Activated effector memory CD4-positive, alpha-beta T cell treated with Interleukin-2 at 50 U/mL for 16 hours (primary cell): ENCODE results near the gene B4GALT5.

Experiments used
- DNase-seq: peaks from one replicate; pipeline ENCODE4 v3.0.0-alpha.2; 2020

Gene B4GALT5

DNA sequence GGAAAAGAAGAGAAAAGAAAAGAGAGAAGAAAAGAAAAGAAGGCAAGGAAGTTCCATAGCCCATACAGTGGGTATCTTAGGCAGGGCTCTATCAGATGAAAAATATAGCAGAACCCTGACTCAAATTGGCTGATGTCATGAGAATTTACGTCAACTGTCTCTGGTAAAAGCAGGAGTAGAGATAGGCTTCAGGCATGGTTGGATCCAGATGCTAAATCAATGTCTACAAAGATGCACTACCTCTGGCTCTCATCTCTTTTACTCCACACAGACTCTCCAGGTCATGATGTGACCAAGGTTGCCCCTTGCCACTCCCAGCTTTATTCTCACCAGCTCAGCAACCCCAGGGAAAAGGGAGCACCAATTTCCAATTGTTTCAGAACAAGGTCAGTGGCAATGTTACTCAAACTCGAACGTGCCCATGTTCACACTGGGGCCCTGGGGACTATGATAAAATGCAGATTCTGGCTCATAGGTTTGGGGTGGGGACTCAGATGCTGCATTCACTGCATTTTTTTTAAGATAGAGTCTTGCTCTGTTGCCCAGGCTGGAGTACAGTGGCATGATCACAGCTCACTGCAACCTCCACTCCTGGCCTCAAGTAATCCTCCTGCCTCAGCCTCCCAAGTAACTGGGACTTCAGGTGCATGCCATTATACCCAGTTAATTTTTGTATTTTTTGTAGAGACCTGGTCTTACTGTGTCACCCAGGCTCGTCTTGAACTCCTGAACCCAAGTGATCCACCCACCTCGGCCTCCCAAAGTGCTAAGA is 112.3 kb downstream of the B4GALT5 start:
- no peak for DNase-seq

DNA sequence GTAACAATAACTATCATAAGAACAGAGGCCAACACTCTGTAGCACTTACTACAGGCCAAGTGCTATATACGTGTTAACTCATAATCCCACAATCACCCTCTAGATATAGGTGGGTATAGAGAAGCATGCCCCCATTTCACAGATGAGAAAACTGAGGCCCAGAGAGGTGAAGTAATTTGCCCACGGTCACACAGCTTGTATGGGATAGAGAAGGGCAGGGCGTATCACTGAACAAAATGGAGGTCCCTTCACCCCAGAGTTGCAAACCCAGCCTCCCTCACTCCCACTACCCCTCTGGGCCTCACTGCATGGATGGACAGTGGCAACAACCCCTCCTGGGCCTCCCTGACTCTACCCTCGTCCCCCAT is 113.9 kb downstream of the B4GALT5 start:
- no peak for DNase-seq

DNA sequence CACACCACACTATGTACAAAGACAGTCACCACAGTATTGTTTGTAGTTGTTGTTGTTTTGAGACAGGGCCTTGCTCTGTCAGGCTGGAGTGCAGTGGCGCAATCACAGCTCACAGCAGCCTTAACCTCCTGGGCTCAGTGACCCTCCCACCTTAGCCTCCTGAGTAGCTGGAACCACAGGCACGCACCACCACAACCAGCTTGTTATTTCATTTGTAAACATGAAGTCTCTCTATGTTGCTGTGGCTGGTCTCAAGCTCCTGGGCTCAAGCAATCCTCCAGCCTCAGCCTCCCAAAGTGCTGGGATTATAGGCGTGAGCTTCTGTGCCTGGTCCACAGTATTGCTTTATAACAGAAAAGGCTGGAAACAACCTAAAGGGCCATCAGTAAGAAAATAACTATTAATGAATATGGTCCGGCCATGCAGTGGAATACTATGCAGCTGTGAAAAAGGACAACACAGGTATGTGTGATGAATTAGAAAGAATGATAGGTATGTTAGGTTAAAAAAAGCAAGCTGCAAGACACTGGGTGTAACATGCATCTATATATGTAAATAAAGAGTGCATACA is 115.8 kb downstream of the B4GALT5 start:
- no peak for DNase-seq

DNA sequence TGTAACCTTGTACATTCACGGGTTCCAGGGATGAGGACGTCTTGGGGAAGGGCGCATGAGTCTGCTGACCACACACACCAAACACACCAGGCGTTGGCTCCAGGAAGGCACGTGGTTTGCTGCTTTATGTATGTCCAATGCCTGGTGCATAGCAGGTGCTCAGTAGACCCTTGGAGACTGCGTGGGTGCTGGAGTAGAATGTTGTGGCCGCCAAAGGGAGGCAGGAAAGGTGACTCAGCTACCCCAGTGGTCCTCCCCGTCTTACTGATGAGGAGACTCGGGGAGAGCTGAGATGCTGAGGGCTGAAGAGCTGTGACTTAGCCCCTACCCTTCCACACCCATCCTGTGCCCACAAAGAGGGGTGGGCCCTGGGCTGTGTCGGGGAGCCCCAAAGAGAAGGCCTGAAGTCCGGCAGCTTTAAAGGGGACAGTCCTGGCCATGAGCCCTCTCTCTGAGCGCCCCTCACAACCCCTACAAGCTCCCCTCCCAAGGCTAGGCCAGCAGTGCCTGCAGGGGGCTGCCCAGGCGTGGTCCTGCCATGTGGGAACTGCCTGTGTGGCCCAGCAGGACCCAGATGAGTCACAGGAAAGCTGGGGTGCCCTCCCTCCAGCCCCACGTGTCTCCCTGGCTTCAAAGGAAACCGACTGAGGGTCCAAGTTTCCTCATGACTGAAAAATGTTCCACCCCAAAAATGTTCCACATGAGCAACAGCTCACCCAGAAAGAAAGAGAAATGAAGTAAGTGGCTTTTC is 117.7 kb downstream of the B4GALT5 start:
- peak; percentile 35 for DNase-seq

DNA sequence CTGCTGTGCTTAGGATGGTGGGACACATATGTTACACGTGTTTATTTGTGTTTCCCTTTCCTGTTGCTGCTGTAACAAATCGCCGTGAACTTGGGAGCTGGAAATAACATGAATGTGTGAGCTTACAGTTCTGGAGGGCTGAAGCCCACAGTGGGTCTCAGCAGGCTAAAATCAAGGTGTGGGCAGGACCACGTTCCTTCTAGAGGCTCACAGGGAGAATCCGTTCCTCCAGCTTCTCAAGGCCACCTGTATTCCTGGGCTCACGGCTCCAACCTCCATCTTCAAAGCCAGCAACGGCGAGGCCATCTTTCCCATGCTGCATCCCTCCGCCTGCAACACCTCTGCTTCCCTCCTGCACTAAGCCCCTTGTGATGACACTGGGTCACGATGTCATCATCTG is 118.3 kb downstream of the B4GALT5 start:
- no peak for DNase-seq

DNA sequence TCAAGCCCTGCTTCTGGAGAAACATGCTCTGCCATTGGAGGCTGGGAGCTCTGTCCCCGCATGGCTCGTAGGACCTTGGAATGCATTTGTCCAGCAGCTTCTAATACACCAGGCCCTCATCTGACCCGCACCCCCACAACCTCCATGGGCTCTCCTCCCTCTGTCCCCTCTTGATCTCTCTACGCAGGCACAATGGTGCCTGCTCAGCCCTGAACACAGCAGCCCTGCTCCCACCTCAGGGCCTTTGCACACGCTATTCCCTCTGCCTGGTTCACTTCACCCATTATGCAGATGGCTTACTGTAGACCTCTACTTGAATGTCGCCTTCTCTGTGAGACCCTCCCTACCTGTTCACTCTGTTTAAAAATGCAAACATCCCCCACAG is 118.8 kb downstream of the B4GALT5 start:
- no peak for DNase-seq

DNA sequence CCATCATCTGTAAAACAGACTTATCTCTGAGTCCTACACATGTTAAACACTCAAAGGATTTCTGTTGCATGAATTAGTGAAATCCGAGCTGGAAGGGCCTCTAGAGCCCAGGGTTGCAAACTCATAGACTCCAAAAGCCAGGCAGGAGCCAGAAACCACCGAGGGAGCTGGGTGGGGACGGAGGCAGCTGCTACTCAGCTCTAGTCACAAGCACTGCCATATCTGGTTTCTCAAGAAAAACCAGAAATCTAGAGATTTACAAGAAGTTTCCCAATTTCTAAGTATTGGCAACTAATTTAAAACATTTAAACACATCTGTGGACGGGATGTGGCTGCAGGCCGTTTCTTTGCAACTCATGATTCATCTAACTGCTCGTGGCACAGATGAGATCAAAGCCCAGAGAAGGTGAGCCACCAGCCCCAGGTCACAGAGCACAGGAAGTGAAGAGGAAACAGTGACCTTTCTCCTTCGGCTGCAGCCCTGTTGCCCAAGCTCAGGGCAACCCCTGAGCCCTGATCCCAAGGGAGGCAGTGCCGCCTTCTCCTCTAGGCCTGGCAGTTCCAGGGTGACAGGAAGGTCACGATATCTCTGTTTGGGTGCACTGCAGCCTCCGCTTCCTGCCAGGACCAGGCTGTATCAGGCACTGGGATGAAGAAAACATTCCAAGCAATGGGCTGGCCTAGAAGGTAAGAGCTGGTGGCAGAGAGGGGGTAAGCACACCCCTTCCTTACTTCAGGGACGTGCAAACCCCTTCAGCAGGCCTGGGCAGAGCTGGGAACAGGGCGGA is 119.3 kb downstream of the B4GALT5 start:
- peak; percentile 52 for DNase-seq

DNA sequence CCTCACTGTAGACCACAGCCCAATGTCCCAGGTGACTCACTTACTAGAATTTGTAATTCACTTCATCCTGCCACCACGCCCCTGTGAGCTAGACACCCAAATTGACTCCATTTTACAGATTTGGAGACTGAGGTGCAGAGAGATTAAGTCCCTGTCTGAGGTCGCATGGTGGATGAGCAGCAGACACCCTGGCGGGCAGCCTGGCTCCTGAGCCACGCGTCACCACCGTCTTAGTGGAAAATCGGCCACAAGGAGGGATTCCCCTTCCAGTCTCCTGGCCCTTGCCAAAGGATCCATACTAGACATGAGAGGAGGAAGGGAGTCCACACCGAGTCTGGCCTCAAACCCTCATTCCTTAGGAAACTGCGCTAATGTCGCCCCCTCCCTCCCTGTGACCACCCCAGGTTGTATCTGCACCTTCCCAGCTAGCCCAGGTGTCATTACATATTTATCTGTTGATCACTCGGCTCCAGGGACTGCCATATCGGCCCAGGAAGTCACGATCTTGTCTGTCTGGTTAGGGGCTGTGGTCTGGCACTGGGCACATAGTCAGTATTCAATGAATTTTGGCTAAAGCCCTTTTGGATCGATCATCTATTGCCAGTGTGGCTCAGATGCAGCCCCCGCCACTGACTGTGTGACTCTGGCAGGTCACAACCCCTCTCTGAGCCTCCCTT is 120.1 kb downstream of the B4GALT5 start:
- no peak for DNase-seq

DNA sequence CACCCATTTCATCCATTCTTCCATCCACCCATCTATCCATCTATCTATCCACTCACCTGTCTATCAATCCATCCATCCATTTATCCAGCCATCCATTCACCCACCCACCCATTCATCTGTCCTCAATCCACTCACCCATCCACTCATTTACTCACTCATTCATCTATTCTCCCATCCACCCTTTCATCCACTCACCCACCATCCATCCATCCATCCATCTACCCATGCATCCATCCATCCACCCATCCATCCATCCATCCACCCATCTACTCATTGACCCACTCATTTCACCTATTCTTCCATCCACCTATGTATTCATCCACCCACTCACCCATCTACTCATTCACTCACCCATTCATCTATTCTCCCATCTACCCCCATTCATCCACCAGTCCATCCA is 121.6 kb downstream of the B4GALT5 start:
- no peak for DNase-seq

DNA sequence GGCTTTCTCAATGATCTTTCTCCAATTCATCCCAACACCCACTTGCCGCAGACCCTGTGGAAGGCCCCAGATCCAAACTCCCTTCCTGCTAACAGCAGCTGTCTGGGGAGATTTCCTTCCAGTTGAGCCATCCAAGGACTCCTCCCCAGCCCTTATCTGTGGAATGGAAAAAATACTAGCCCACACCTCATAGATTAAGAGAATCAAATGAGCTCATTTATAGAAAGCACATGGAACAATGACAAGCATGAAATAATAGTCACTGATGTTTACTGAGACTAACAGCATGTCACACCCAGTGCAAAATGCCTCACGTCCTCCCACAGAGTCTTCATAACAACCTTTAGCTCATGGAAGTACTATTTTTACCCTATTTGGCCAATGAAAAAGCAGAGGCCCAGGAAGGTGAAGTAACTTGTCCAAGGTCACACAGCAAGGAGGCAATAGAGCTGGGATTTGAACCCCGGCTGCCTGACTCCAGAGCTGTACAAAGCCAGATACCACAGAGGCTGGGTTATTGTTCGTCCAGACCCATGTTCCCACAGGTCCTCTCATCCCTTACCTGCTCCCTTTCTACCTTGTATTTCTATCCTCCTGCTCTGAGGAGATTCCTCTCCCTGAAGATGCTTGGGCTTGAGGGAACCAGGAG is 122.3 kb downstream of the B4GALT5 start:
- no peak for DNase-seq

DNA sequence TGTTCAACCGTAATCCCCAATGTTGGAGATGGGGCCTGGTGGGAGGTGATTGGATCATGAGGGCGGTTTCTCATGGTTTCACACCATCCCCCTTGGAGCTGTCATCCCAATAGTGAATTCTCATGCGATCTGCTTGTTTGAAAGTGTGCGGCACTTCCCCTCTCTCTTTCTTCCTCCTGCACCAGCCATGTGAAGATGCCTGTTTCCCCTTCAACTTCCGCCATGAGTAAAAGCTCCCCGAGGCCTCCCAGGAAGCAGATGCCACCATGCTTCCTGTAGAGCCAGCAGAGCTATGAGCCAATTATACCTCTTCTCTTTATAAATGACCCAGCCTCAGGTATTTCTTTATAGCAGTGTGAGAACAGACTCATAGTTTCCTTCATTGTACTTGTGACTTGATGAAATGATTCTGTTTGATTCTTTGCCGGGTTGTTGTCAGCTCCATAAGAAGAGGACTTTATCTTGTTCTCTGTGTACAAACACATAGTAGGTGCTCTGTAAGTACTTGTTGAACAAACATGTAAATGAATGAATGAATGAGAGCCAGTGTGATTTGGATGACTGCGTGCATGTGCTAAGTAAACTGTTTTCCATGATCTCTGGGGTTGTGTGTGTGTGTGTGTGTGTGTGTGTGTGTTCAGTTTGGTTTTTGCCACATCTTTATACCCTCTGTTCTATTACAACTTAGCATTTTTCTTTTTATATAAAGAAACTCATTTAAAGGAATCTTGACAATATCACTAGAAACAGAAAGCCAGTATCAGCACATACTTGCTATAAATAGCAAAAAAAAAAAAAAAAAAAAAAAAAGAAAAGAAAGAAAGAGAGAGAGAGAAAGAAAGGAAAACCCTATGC is 123.3 kb downstream of the B4GALT5 start:
- DNase-seq = no peak

DNA sequence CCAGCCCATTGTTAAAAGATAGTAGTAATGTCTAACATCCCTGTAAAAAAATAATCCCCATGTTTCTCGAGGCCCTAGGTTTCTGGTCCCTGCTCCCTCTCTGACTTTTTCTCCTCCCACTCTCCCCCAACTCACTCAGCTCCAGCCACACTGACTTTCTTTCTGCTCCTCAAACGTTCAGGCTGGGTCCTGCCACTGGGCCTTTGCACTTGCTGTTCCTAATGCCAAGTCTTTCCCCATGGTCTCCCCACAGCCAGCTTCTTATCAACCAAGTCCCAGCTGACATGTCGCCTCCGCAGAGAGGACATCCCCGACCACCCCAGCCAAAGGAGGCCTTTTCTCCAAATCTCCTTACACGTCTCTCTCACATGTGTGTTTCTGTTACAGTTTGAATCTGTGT is 123.9 kb downstream of the B4GALT5 start:
- DNase-seq = no peak

DNA sequence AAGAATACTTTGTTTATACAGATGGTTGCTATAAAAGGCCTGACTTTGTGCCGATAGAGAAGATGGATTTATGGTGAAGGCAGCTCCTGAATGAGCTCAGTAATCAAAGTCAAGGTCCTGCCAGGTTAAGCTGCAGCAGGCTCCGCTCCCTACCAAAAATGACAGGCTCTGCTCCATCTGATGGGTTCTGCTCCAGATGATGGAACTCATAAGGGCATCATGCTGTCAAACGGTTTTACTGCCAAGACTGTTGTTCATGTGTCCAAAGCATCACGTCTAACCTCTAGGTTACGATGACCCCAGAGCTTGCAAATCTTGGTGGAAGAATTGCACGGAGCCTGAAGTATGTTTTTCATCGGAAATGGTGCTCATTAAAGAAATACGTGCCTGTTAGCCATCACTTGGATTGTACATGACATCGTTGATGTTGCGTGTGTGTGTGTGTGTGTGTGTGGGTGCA is 126.5 kb downstream of the B4GALT5 start:
- DNase-seq = no peak

DNA sequence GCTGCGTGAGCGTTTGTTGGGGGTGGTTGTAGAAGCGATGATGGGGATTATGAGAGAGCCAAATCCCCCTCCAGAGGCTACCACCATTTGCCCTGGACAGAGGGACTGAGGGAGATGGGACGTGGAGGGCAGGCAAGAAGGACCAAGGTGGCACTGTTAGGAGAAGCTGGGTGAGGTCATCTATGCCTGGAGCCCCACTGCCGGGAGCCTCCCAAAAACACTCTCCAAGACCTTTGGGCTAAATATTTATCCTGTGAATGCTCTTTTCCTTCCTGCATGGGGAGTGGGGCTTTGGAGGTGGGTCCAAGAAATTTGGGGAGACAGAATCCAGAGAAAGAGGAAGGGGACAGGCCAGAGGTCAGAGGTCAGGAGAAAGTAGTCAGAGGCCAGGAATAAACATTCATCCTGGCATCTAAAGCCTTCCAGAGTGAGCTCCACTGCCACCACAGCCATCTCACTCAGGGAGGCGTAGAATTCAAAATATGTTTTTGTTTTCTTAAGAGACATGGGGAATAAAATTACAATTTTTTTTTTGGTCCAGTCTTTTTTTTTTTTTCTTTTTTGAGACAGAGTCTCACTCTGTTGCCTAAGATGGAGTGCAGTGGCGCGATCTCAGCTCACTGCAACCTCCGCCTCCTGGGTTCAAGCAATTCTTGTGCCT is 128.0 kb downstream of the B4GALT5 start:
- no peak for DNase-seq

DNA sequence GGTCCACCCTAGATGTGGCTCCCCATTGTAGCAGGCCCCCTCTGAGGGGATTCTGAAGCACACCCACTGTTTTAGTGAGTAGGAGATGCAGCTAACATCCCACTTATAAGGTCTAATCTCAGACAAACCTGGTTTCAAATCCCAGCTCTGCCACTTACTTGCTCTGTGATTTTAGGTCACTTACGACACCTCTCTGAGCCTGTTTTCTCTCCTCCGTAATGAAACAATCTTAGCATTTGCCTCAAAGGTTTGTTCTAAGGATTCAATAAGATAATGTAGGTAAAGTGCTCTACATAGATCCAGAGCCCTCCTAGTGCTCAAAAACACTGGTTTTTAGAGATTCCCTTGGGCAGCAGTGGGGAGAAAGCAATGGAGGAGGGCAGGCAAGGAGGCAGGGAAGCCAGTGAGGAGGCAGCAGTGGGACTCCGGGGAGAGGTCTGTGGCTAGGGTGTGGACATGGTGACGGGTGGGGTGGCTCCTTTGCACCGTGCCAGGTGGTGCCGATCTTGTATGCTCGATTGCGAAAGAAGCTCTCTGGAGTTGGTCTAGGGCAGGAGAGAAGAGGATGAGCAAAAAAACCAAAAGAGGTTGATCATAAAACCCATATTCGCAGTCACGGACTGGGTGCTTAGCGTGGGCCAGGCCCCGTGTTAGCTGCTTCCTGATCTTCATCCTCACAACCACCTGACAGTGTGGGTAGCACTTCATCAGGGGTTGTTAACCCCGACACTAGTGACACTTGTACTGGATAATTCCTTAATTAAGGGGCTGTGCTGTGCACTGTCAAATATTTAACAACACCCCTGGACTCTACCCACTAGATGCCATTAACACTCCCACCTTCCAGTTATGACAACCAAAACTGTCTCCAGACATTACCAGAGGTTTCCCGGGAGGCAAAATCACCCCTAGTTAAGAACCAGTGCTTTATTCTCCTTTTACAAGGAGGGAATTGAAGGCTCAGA is 129.0 kb downstream of the B4GALT5 start:
- no peak for DNase-seq

DNA sequence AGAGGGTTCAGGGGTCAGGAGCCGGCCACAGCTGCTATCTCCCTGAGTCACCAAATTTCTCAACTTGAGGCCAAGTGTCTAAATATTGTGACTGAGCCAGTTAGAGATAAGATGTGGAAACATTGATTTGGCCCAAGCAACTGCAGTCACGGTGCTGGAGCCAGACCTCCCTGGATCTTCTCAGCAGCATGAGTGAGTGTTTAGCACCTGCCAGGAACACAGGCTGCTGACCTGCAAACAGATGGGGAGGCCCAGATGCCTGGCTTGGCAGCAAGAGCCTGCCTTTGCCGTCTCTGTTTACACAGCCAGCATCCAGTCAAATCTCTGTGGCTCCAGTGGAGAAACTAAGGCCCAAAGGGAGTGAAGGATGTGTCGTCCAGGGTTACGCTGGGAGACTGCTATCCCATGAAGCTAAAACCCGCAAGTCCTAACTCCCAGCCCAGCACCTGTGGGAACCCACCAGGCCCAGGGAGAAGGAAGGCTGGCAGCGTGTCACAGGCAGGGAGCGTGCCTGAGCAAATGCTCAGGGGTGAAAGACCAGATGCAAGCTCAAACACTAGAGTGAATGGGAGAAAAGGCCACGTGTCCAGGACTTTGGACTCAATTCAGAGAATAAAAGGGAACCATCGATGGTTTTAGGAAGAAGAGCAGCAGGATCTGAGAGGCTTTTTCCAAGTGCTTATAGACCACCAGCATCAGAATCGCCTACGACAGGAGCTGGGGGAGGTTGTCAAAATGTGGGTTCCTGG is 129.8 kb downstream of the B4GALT5 start:
- DNase-seq = no peak

DNA sequence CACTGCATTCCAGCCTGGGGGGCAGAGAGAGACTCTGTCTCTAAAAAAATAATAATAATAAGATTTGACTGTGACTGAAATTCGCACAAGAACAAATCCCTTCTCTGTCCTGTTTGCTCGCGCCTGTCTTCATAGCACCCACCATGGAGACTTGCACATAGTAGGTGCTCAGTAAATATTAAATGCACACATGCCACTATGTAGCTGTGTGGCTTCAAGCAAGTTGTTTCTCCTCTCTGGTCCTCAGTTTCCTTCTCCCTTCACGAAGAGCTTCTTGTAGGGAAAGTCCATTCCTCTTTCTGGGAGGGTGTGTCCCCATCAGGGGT is 130.4 kb downstream of the B4GALT5 start:
- DNase-seq = no peak
